Omental fat pad (tissue), 4 donors: ENCODE results near the gene ERC2. TPM values are rescaled to one million over a fixed set of nuclear protein-coding genes. Genes with fewer than 3 reads are reported as not detected.

Experiments
- ATAC-seq: fragments of 150-250 bp; one replicate; pipeline ENCODE4 v1.9.1; 2016; ENCODE audit warnings: mild to moderate bottlenecking, moderate library complexity; ENCODE audit not compliant: low FRiP score
- DNase-seq: peaks from one replicate; pipeline ENCODE4 v3.0.0-alpha.2; 2019; ENCODE audit warnings: low spot score
- total RNA-seq, 4 donors: library from RNA; depleted of rRNA; stranded (reverse); fragments of >200 nt; gene quantifications; one replicate each; pipeline ENCODE4 v1.1.0, GENCODE V29; 2016
- TF ChIP-seq, protein P1 (sequence below), 3 donors: fragments of 450-650 bp; IDR thresholded peaks; one replicate each; pipeline ENCODE4 v1.5.1; 2016 to 2017; ENCODE audit warnings: antibody characterized with exemption in 3 of 3, mild to moderate bottlenecking in 3 of 3, moderate library complexity in 2 of 3

Gene ERC2
- total RNA-seq, 4 donors from 2014 or later = 0.75 to 4.2 (median 2.3) TPM; not detected in 1

DNA sequence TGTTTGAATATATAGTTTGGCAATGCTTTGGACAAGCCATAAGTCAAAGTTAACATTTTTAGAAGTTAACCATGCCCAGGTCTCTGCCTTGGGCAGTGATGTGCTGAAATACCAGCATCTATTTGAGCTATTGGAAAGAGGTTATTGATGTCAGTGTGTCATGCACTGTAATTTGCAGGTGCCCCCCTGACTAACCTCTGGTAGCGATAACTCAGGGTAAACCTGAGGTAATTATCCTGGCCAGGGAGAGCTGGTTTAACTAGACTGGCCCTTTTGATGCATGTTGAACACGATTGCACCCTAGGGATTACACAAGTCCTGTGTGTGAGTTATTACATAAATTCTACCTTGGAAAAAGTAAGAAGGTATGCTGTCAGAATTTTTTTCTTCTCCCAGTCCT lies 525.4 kb downstream of the ERC2 start:
- TF ChIP-seq, protein P1, sequence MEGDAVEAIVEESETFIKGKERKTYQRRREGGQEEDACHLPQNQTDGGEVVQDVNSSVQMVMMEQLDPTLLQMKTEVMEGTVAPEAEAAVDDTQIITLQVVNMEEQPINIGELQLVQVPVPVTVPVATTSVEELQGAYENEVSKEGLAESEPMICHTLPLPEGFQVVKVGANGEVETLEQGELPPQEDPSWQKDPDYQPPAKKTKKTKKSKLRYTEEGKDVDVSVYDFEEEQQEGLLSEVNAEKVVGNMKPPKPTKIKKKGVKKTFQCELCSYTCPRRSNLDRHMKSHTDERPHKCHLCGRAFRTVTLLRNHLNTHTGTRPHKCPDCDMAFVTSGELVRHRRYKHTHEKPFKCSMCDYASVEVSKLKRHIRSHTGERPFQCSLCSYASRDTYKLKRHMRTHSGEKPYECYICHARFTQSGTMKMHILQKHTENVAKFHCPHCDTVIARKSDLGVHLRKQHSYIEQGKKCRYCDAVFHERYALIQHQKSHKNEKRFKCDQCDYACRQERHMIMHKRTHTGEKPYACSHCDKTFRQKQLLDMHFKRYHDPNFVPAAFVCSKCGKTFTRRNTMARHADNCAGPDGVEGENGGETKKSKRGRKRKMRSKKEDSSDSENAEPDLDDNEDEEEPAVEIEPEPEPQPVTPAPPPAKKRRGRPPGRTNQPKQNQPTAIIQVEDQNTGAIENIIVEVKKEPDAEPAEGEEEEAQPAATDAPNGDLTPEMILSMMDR (IDR thresholded peaks at IDR 0.05) = no peak
- no peak for DNase-seq
- ATAC-seq = no peak

DNA sequence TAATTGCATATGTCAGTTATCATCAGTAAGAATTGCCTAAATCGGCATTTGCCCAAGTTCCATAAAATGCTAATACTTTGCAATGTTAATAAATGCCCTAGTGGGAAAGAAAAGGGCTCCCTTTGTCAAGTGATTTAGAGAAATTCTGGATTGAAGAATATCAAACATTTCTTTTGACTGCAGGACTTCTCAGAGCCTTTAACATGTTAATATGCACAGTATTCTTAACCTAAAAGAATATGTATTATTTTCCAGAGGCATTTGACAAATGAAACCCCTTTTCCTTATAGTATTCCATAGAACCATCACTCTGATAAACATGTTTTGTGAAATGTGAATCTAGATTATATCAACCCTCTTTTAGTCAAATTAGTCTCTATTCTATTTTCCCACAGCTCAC lies 529.0 kb downstream of the ERC2 start:
- DNase-seq (no peak), ATAC-seq (no peak)
- TF ChIP-seq, protein P1 (IDR thresholded peaks at IDR 0.05) = no peak

DNA sequence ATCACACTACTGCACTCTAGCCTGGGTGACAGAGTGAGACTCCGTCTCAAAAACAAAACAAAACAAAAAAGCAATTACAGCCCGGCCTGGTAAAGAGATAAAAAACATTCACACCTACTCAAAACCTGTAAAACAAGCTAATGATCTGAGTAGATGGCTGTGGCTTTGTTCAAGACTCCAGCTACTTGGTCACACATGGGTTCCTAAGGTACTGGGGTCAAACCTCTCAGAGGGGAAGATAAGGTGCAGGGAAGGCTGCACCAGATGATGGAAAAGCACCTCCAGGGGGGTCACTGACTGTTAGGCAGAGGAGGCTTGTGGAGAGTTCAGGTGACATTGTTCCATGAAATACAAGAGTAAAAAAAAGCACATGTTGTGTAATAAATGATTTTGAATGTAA lies 531.0 kb downstream of the ERC2 start:
- TF ChIP-seq, protein P1 (IDR thresholded peaks at IDR 0.05) = no peak
- ATAC-seq (no peak), DNase-seq (no peak)

DNA sequence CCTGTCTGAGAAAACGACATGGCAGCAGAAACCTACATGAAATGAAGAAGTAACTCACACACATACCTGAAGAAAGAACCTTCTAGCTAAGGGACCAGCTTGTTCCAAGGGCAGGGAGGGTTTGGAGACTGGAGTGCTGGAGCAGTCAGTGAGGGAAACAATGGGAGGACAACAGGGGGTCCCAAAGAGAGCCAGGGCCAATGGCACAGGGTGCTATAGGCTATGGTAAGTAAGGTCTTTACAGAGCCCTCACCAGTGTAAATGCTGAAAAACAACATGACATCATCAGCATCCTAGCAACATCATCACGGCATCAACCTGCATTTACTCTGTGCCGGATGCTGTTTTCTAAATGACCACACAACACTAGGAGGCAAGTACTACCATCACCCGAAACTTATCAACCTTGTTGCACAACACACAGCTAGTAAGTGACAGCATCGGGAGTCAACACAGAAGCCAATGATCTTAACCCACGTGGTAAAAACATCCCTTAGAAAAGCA lies 531.7 kb downstream of the ERC2 start:
- no peak for DNase-seq
- ATAC-seq = no peak
- TF ChIP-seq, protein P1 (IDR thresholded peaks at IDR 0.05) = no peak

DNA sequence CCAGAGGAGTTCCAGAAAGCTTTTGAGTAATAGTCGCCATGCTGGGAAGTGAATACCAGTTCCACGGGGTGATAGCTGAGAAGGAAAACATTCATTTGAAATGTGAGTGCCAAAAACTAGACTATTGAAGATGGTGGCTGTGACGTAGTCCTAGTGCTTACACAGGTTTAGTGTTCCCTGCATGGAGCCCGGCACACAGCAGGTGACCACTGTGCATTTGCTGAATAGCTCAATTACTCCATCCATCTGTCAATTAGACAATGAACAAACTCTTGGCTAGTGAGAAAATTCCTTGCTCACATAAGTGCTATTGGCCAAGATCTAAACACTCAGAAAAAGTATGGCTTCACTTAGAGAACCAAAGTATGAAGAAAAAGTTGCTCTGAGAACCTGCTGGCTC lies 533.0 kb downstream of the ERC2 start:
- TF ChIP-seq, protein P1 (IDR thresholded peaks at IDR 0.05) = no peak
- DNase-seq = no peak
- no peak for ATAC-seq

DNA sequence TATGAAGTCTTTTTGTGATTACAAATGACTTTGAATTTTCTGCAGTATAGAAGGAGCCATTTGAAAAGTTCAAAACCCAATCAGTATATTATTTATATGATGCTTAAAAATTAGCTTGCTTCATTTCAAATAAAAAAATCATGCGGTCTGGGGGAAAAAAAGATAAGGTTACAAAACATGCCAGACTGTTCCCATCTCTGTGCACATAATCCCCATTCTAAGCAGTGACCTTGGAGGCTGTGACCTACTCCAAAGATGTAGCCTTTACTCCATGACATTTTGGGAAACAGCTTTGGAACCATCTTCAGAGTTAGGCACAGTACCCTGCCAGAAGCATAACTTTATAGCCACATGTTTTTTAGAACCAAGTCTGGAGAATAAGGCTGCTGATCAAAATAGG lies 533.5 kb downstream of the ERC2 start:
- TF ChIP-seq, protein P1 (IDR thresholded peaks at IDR 0.05) = no peak
- no peak for ATAC-seq
- DNase-seq = no peak

DNA sequence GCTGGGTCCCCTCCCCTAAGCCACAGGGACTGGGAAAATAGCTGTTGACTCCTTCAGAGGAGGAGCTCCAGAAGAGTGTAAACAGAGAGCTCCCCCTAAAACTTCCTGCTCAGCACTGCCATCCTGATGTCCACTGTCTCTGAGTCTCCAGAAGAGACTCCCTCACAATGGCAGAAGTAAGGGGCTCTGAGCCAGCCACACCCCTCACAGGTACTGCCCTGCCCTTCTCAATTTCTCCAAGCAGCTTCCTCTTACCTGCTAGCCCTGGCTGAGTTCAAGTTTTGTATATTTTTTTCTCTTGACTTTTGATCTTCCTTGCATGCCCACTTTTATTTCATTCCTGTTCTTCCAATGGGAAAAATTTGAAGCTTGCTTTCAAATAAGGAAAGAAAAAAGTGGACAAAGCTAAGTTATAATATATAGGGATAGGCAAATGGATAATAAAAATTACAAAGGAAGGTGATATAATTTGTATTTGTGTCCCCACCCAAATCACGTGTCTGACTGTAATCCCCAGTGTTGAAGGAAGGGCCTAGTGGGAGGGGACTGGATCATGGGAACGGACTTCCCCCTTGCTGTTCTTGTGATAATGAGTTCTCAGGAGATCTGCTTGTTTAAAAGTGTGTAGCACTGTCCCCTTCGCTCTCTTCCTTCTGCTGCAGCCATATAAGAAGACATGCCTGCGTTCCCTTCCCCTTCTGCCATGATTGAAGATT lies 539.0 kb downstream of the ERC2 start:
- TF ChIP-seq, protein P1 (IDR thresholded peaks at IDR 0.05) = no peak
- ATAC-seq (no peak), DNase-seq (no peak)
